GM10248 (cell line): ENCODE data around the gene SLBP.

Source experiments
- CTCF ChIA-PET: fragments of 300-600 bp; sonication (Branson Sonifier 250); formaldehyde crosslinking; extraction: SDS; loops from one replicate; lab custom pipeline; 2021; ENCODE audit warnings: antibody characterized with exemption; lab: Yijun Ruan, JAX
- POLR2A ChIA-PET: fragments of 350-650 bp; sonication (Branson Sonifier 250); formaldehyde crosslinking; extraction: SDS; loops from one replicate; lab custom pipeline; 2020; ENCODE audit warnings: antibody characterized with exemption; lab: Yijun Ruan, JAX
- DNase-seq: peaks from one replicate; pipeline ENCODE4 v3.0.0; 2012; ENCODE audit errors: extremely low spot score
- CTCF ChIP-seq: IDR thresholded peaks from 2 replicates; pipeline ENCODE4 v1.5.1; 2012; ENCODE audit warnings: mild to moderate bottlenecking, low read depth; ENCODE audit errors: extremely low read depth, missing control alignments, control extremely low read depth

Gene SLBP

GRCh38 chr4:1669270-1669669 lies 42.8 kb downstream of the SLBP start:
- no peak for DNase-seq
- no peak for TF ChIP-seq CTCF
- CTCF ChIA-PET = no interaction called here
- POLR2A ChIA-PET = no interaction called here

GRCh38 chr4:1668488-1668840 lies 43.7 kb downstream of the SLBP start:
- no peak for TF ChIP-seq CTCF
- POLR2A ChIA-PET = no interaction called here
- CTCF ChIA-PET = no interaction called here
- DNase-seq = no peak

GRCh38 chr4:1667273-1667672 lies 44.8 kb downstream of the SLBP start:
- TF ChIP-seq CTCF = no peak
- ChIA-PET CTCF (interaction anchor here (1.0 kb wide), 1 partner anchor 10 kb away, joined by 4 read pairs; no protein-coding TSS in a partner anchor), POLR2A (no interaction called here)
- DNase-seq = no peak

GRCh38 chr4:1666391-1666790 lies 45.7 kb downstream of the SLBP start:
- CTCF ChIA-PET = interaction anchor here (1.0 kb wide), 1 partner anchor 9 kb away, joined by 4 read pairs; no protein-coding TSS in a partner anchor
- POLR2A ChIA-PET = no interaction called here
- DNase-seq = no peak
- TF ChIP-seq CTCF = no peak

GRCh38 chr4:1664141-1664540 lies 48.0 kb downstream of the SLBP start:
- DNase-seq = no peak
- ChIA-PET CTCF (interaction anchor here (1.1 kb wide), 1 partner anchor 9 kb away, joined by 3 read pairs; no protein-coding TSS in a partner anchor), POLR2A (interaction anchor here (0.6 kb wide), 1 partner anchor 553 kb away, joined by 5 read pairs; no protein-coding TSS in a partner anchor)
- no peak for TF ChIP-seq CTCF

- DNase-seq = no peak
- ChIA-PET POLR2A (interaction anchor here (0.6 to 0.7 kb wide), 2 partner anchors 276 to 554 kb away, joined by 4 to 5 read pairs; no protein-coding TSS in a partner anchor), CTCF (interaction anchor here (2.1 kb wide), 1 partner anchor 30 kb away, joined by 9 read pairs; no protein-coding TSS in a partner anchor)
- no peak for TF ChIP-seq CTCF
Observed at GRCh38 chr4:1663549-1663948, 48.6 kb downstream of the SLBP start.
